Measurements from ENCODE around the gene CNTN2.

DNA sequence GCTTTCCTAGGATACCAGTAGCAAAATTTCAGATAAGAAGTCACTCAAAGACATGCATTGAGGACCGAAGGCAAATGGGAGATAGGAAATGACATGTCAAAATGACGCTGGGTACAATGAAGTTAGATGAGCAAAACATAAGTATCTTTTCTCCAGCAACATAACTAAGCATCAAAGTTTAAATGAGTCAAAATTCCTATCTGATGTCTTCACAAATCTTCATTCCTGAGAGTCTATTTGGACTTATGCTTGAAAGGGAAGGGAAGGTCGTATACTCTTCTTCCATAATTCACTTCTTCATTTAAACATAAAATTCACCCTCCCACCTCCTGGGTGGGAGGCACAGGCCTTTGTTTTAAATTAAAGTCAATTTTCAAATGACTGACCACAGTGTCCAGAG is 45.3 kb downstream of the CNTN2 start:
- TF ChIP-seq, protein P1, sequence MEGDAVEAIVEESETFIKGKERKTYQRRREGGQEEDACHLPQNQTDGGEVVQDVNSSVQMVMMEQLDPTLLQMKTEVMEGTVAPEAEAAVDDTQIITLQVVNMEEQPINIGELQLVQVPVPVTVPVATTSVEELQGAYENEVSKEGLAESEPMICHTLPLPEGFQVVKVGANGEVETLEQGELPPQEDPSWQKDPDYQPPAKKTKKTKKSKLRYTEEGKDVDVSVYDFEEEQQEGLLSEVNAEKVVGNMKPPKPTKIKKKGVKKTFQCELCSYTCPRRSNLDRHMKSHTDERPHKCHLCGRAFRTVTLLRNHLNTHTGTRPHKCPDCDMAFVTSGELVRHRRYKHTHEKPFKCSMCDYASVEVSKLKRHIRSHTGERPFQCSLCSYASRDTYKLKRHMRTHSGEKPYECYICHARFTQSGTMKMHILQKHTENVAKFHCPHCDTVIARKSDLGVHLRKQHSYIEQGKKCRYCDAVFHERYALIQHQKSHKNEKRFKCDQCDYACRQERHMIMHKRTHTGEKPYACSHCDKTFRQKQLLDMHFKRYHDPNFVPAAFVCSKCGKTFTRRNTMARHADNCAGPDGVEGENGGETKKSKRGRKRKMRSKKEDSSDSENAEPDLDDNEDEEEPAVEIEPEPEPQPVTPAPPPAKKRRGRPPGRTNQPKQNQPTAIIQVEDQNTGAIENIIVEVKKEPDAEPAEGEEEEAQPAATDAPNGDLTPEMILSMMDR (optimal IDR thresholded peaks at IDR 0.05 in 1 of 3, IDR thresholded peaks at IDR 0.05 in 1 of 3, conservative IDR thresholded peaks at IDR 0.05 in 1 of 3; ENCODE audit: extremely low read depth in 1 of 3, insufficient read depth in 2 of 3, low read length in 3 of 3), result no peak
- no peak for TF ChIP-seq EZH2 (IDR thresholded peaks at IDR 0.05; ENCODE audit: low read length)
